SU-DHL-6 (cell line): ENCODE measurements around the gene S100A1.

Experiments used
- H2AFZ ChIP-seq: fragments of 200-600 bp; sonication (generic); 2 replicates; pipeline ENCODE4 v1.6.1; 2014; ENCODE audit warnings: low read depth, mild to moderate bottlenecking, moderate library complexity, mixed read lengths, antibody characterized with exemption, low read length; ENCODE audit not compliant: severe bottlenecking
- H3F3A ChIP-seq: fragments of 200-600 bp; shearing (Covaris generic); 2 replicates; pipeline ENCODE4 v1.6.0; 2016; ENCODE audit warnings: antibody characterized with exemption, mild to moderate bottlenecking; ENCODE audit not compliant: insufficient read depth
- H3K27ac ChIP-seq: fragments of 200-600 bp; sonication (generic); 2 replicates; pipeline ENCODE4 v1.5.1; 2016; ENCODE audit warnings: low read depth, mild to moderate bottlenecking, low read length, moderate library complexity, mixed read lengths
- H3K27me3 ChIP-seq: fragments of 200-600 bp; sonication (generic), shearing (Covaris generic); 2 replicates; pipeline ENCODE4 v1.6.0; 2014; ENCODE audit warnings: mild to moderate bottlenecking, low read length
- H3K36me3 ChIP-seq: fragments of 200-600 bp; sonication (generic); 2 replicates; pipeline ENCODE4 v1.6.1; 2014; ENCODE audit warnings: mild to moderate bottlenecking, low read length, mixed read lengths
- H3K4me2 ChIP-seq: fragments of 300-600, 200-600 bp; shearing (Covaris generic), sonication (generic); 2 replicates; pipeline ENCODE4 v1.6.0; 2014; ENCODE audit warnings: low read length, low read depth, mild to moderate bottlenecking; ENCODE audit not compliant: poor library complexity, severe bottlenecking
- H3K4me3 ChIP-seq: fragments of 200-600 bp; sonication (generic); 2 replicates; pipeline ENCODE4 v1.5.1; 2014; ENCODE audit warnings: antibody characterized with exemption, low read length, mild to moderate bottlenecking, mixed read lengths; ENCODE audit not compliant: insufficient read depth, poor library complexity, severe bottlenecking
- H3K79me2 ChIP-seq: fragments of 200-600 bp; sonication (generic); 2 replicates; pipeline ENCODE4 v1.6.1; 2014; ENCODE audit warnings: mild to moderate bottlenecking, low read length, moderate library complexity; ENCODE audit not compliant: insufficient read depth
- H3K9ac ChIP-seq: fragments of 200-600 bp; sonication (generic); 2 replicates; pipeline ENCODE4 v1.7.0; 2014; ENCODE audit warnings: mild to moderate bottlenecking, low read length
- H3K9me2 ChIP-seq: fragments of 200-600 bp; sonication (generic); replicated peaks from 2 replicates; pipeline ENCODE4 v1.6.1; 2014; ENCODE audit warnings: low read length; ENCODE audit not compliant: insufficient read depth
- H3K9me3 ChIP-seq: fragments of 200-600 bp; sonication (generic); 2 replicates; pipeline ENCODE4 v1.6.1; 2014; ENCODE audit warnings: low read length, mixed read lengths; ENCODE audit not compliant: insufficient read depth
- H4K20me1 ChIP-seq: fragments of 200-600 bp; sonication (generic); 2 replicates; pipeline ENCODE4 v1.6.1; 2014; ENCODE audit warnings: low read depth, mild to moderate bottlenecking, antibody characterized with exemption, low read length, moderate library complexity, mixed read lengths
- EZH2phosphoT487 ChIP-seq: fragments of 200-600 bp; sonication (generic), shearing (Covaris generic); conservative IDR thresholded peaks from 2 replicates; pipeline ENCODE4 v1.6.1; 2018; ENCODE audit warnings: mild to moderate bottlenecking, antibody characterized with exemption, low read length, moderate library complexity, mixed read lengths
- TF ChIP-seq, protein P1 (sequence below): fragments of 200-600 bp; sonication (generic); IDR thresholded peaks from one replicate; pipeline ENCODE4 v1.5.1; 2017; ENCODE audit warnings: antibody characterized with exemption, mild to moderate bottlenecking, low read length, moderate library complexity; ENCODE audit not compliant: insufficient read depth, poor library complexity, severe bottlenecking

The S100A1 gene

DNA sequence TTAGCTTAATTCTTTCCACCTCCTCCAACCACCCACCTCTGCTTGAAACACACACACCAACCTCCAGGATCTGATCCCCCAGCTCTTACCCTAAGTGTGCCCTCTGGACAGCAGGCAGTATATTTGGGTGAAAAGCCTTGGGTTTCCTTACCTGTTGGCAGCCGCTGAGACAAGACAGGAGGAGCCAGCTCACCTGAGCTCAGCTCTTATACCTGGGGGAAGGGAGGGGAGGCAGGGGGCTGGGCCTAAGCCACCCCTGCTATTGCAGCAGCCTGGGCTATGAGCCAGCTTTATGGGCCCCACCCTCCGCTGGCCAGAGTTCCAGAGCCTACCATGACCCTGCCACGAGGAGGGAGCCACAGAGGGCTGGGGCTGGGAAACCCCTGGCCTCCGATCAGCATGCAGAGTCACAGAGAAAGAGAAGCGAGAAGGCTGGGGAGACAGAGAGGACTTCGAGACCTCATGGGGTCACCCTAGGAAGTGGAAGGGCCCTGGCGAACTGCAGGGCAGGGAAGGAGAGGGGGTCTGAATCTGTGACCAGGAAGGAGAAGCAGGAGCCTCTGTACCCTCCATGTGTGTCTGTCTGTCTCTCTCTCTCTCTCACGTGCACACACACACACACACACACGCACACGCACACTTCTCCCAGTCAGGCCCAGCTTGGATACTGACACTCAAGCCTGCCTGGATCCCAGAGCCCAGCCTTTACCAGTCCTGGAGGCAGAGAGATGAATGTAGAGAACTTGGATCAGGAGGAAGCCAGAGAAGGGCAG lies 11.9 kb upstream of the S100A1 start, which contains the start of gene S100A14:
Gene S100A14, minus strand, starts transcription at position 182 of the 773 bp plus-strand sequence. CDS start 467 bp downstream, outside the sequence.
- H3K9me2 ChIP-seq, result no peaks in the 10 kb centered on the region
- no peak within 1 kb of the TSS for H3K4me2 ChIP-seq
- no peaks in the 10 kb centered on the region for H3K36me3 ChIP-seq
- H3K27me3 ChIP-seq, result no peaks in the 10 kb centered on the region
- H2AFZ ChIP-seq, result no peak within 1 kb of the TSS
- H3K79me2 ChIP-seq, result no peaks in the 10 kb centered on the region
- no peak within 1 kb of the TSS for H3K27ac ChIP-seq
- H4K20me1 ChIP-seq, result no peaks in the 10 kb centered on the region
- no peaks in the 10 kb centered on the region for H3F3A ChIP-seq
- H3K4me3 ChIP-seq, result no peak within 1 kb of the TSS
- TF ChIP-seq, protein P1, sequence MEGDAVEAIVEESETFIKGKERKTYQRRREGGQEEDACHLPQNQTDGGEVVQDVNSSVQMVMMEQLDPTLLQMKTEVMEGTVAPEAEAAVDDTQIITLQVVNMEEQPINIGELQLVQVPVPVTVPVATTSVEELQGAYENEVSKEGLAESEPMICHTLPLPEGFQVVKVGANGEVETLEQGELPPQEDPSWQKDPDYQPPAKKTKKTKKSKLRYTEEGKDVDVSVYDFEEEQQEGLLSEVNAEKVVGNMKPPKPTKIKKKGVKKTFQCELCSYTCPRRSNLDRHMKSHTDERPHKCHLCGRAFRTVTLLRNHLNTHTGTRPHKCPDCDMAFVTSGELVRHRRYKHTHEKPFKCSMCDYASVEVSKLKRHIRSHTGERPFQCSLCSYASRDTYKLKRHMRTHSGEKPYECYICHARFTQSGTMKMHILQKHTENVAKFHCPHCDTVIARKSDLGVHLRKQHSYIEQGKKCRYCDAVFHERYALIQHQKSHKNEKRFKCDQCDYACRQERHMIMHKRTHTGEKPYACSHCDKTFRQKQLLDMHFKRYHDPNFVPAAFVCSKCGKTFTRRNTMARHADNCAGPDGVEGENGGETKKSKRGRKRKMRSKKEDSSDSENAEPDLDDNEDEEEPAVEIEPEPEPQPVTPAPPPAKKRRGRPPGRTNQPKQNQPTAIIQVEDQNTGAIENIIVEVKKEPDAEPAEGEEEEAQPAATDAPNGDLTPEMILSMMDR, result no peak
- no peak for TF ChIP-seq EZH2phosphoT487
- no peak within 1 kb of the TSS for H3K9ac ChIP-seq
- no peaks in the 10 kb centered on the region for H3K9me3 ChIP-seq

DNA sequence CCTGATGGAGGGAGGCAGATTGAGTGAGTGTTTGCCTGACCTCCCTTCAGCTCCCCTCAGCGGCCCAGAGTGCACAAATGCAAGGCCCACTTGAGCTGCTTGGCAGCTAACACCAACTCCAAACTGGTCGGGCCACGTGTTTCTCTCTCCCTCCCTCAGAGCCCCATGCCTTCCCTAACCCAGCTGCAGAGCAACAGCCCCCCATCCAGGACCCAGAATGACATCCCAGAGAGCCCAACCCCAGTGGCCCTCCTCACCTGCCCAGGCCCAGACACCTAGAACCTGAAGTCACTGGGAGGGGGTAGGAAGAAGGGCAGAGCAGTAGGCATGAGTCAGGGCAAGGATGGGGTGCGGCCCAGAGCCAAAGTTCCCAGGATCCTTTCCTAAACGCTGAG lies 11.3 kb upstream of the S100A1 start:
- H3K9me2 ChIP-seq, result no peaks in the 10 kb centered on the region
- H3K27ac ChIP-seq, result no peak overlapping the region
- no peaks in the 10 kb centered on the region for H3K27me3 ChIP-seq
- no peak for TF ChIP-seq EZH2phosphoT487
- TF ChIP-seq, protein P1, result no peak
- H3K79me2 ChIP-seq, result no peaks in the 10 kb centered on the region
- H3K36me3 ChIP-seq, result no peaks in the 10 kb centered on the region
- no peaks in the 10 kb centered on the region for H3F3A ChIP-seq
- no peaks in the 10 kb centered on the region for H3K9me3 ChIP-seq
- H3K9ac ChIP-seq, result no peak overlapping the region
- no peaks in the 10 kb centered on the region for H4K20me1 ChIP-seq
- H2AFZ ChIP-seq, result no peak overlapping the region
- no peak overlapping the region for H3K4me2 ChIP-seq
- no peak overlapping the region for H3K4me3 ChIP-seq

DNA sequence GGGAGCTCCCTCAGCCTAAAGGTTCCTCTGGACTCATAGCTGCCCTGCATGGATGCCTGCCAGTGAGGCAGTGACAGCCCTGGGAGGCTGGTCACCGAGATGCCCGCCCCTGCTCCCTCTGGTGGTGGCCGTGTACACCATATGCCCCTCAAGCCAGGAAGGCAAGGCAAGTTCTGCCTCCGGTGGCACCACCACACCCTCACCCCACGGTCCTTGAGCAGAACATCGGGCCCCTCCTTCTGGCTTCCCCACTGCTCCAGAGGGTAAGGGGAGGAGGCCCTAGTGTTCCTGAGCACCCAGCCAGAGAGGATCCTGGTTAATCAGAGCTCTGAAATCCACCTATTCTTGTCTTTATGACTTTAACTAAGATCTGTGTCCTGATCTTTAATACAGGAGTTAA lies 10.6 kb upstream of the S100A1 start:
- H3K27me3 ChIP-seq, result no peaks in the 10 kb centered on the region
- H3K9me2 ChIP-seq, result no peaks in the 10 kb centered on the region
- H2AFZ ChIP-seq, result no peak overlapping the region
- no peaks in the 10 kb centered on the region for H4K20me1 ChIP-seq
- H3K4me2 ChIP-seq, result no peak overlapping the region
- H3K4me3 ChIP-seq, result no peak overlapping the region
- H3K36me3 ChIP-seq, result no peaks in the 10 kb centered on the region
- TF ChIP-seq EZH2phosphoT487, result no peak
- TF ChIP-seq, protein P1, result peak; percentile 85
- H3K9ac ChIP-seq, result no peak overlapping the region
- no peaks in the 10 kb centered on the region for H3K9me3 ChIP-seq
- no peaks in the 10 kb centered on the region for H3K79me2 ChIP-seq
- H3K27ac ChIP-seq, result no peak overlapping the region
- no peaks in the 10 kb centered on the region for H3F3A ChIP-seq
